ENCODE data around the gene ZNF679. TPM values are rescaled to one million over a fixed set of nuclear protein-coding genes. Genes with fewer than 3 reads are reported as not detected.
"Not testable (repeated sequence)": the region's sequence is repeated elsewhere in the genome, so short reads cannot be mapped to it uniquely, and the experiment has no call there.

The ZNF679 gene
- total RNA-seq, 1 experiment from 2014 or later = not detected

DNA sequence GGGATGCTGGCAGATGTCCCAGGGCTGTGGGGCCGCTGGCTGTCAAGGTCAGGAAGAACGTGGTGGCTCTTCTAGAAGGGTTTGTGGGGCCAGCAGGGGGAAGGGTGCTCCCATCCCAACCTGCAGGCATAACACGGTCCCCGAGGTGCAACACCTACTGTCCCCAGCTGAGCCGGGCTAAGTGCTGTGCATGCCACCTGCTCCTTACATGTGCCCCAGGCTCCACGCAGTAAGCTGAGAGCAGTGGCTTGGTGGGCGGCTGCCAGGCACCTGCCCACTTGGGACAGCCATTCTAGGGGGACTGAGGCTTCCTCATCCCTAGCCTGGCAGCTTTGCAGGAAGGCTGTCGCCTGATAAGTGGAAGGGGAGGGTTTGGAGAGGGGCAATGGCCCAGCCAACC, 35.5 kb upstream of the ZNF679 start:
- no peak overlapping the region for H3K4me3 Mint-ChIP-seq (ENCODE audit: unreplicated experiment)
- Histone ChIP-seq H3K4me3 (ENCODE audit: low read depth, low read length) (no peak overlapping the region), H3K36me3 (ENCODE audit: control insufficient read depth, insufficient read depth, low read length) (no peaks in the 10 kb centered on the region), H3K9me3 (peaks cover 9% of the 10 kb centered on the region), H3K4me1 (no peaks in the 10 kb centered on the region), H3K27me3 (replicated peaks; ENCODE audit: control insufficient read depth, insufficient read depth, low read length) (no peaks in the 10 kb centered on the region)
- H3K9me3 Mint-ChIP-seq (ENCODE audit: unreplicated experiment) = peaks cover 23% of the 10 kb centered on the region
- CTCF ChIA-PET = no interaction called here
- no peaks in the 10 kb centered on the region for H3K36me3 Mint-ChIP-seq (ENCODE audit: insufficient read depth, unreplicated experiment)
- TF ChIP-seq, protein P1, sequence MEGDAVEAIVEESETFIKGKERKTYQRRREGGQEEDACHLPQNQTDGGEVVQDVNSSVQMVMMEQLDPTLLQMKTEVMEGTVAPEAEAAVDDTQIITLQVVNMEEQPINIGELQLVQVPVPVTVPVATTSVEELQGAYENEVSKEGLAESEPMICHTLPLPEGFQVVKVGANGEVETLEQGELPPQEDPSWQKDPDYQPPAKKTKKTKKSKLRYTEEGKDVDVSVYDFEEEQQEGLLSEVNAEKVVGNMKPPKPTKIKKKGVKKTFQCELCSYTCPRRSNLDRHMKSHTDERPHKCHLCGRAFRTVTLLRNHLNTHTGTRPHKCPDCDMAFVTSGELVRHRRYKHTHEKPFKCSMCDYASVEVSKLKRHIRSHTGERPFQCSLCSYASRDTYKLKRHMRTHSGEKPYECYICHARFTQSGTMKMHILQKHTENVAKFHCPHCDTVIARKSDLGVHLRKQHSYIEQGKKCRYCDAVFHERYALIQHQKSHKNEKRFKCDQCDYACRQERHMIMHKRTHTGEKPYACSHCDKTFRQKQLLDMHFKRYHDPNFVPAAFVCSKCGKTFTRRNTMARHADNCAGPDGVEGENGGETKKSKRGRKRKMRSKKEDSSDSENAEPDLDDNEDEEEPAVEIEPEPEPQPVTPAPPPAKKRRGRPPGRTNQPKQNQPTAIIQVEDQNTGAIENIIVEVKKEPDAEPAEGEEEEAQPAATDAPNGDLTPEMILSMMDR (IDR thresholded peaks at IDR 0.05; ENCODE audit: insufficient read depth in 1 of 2, low read depth in 1 of 2, low read length in 1 of 2, severe bottlenecking in 1 of 2, unreplicated experiment in 1 of 2) = no peak
- no peaks in the 10 kb centered on the region for H3K27me3 Mint-ChIP-seq (ENCODE audit: insufficient read depth, unreplicated experiment)
- POLR2A ChIA-PET = no interaction called here
- no peak for DNase-seq
- no peaks in the 10 kb centered on the region for H3K4me1 Mint-ChIP-seq (ENCODE audit: low read depth, unreplicated experiment)
- intact Hi-C loops (cut with micrococcal nuclease; ENCODE audit: unreplicated experiment) = no loop called here
- H3K27ac Mint-ChIP-seq (ENCODE audit: unreplicated experiment) = no peak overlapping the region
- no TSS peak for BruUV-seq (replicated peaks)

DNA sequence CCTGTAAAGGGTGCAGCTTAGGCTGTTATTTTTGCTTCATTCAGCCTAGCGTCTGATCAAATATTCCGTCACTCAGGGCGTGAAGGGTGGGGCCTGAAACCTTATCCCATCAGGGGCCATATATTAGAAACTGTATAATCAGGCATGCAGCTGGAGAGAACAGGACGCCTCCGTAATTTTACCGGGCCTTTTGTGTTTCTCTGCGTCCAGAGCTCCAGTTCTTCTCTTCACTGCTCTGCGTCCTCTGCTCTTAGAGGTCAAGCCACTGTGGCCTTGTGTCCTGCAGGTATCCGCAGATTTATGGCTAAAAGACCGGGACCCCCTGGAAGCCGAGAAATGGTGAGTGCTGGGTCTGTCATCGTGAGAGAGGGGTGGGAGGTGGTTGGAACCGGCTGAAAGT, 21.4 kb upstream of the ZNF679 start, which contains the start of gene ZNF735:
ZNF735 (plus strand) TSS at position 301 of the 400 bp plus-strand sequence; CDS start at position 301, 0 bp downstream.
- Mint-ChIP-seq H3K27me3 (ENCODE audit: insufficient read depth, unreplicated experiment) (no peaks in the 10 kb centered on the region), H3K36me3 (ENCODE audit: insufficient read depth, unreplicated experiment) (no peaks in the 10 kb centered on the region), H3K9me3 (ENCODE audit: unreplicated experiment) (peaks cover 11% of the 10 kb centered on the region), H3K4me3 (ENCODE audit: unreplicated experiment) (no peak within 1 kb of the TSS), H3K27ac (ENCODE audit: unreplicated experiment) (no peak within 1 kb of the TSS), H3K4me1 (ENCODE audit: low read depth, unreplicated experiment) (no peaks in the 10 kb centered on the region)
- Histone ChIP-seq H3K36me3 (ENCODE audit: control insufficient read depth, insufficient read depth, low read length) (no peaks in the 10 kb centered on the region), H3K9me3 (0 out of 2 replicates have a peak, but pooled peaks cover 5% of the 10 kb centered on the region), H3K4me1 (no peaks in the 10 kb centered on the region), H3K27me3 (replicated peaks; ENCODE audit: control insufficient read depth, insufficient read depth, low read length) (no peaks in the 10 kb centered on the region), H3K4me3 (ENCODE audit: low read depth, low read length) (no peak within 1 kb of the TSS)
- ChIA-PET CTCF (no interaction called here), POLR2A (no interaction called here)
- DNase-seq = no peak
- TF ChIP-seq, protein P1 (IDR thresholded peaks at IDR 0.05; ENCODE audit: insufficient read depth in 1 of 2, low read depth in 1 of 2, low read length in 1 of 2, severe bottlenecking in 1 of 2, unreplicated experiment in 1 of 2) = no peak
- no TSS peak for BruUV-seq (replicated peaks)
- intact Hi-C loops (cut with micrococcal nuclease; ENCODE audit: unreplicated experiment) = no loop called here

DNA sequence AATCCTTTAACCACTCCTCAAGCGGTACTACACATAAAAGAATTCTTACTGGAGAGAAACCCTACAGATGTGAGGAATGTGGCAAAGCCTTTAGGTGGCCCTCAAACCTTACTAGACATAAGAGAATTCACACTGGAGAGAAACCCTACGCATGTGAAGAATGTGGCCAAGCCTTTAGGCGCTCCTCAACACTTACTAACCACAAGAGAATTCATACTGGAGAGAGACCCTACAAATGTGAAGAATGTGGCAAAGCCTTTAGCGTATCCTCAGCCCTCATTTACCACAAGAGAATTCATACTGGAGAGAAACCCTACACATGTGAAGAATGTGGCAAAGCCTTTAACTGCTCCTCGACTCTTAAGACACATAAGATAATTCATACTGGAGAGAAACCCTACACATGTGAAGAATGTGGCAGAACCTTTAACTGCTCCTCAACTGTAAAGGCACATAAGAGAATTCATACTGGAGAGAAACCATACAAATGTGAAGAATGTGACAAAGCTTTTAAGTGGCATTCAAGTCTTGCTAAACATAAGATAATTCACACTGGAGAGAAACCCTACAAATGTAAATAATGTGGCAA, 8.5 kb upstream of the ZNF679 start:
- DNase-seq; H3K4me3 ChIP-seq (ENCODE audit: low read depth, low read length): not testable (repeated sequence)

More for the DNA sequence above, 8.5 kb upstream of the ZNF679 start:
- H3K27me3 Mint-ChIP-seq (ENCODE audit: insufficient read depth, unreplicated experiment); CTCF ChIA-PET; BruUV-seq (replicated peaks); H3K4me1 Mint-ChIP-seq (ENCODE audit: low read depth, unreplicated experiment); H3K27me3 ChIP-seq (replicated peaks; ENCODE audit: control insufficient read depth, insufficient read depth, low read length); H3K36me3 Mint-ChIP-seq (ENCODE audit: insufficient read depth, unreplicated experiment); H3K27ac Mint-ChIP-seq (ENCODE audit: unreplicated experiment); H3K4me3 Mint-ChIP-seq (ENCODE audit: unreplicated experiment); H3K36me3 ChIP-seq (ENCODE audit: control insufficient read depth, insufficient read depth, low read length); POLR2A ChIA-PET; intact Hi-C loops (cut with micrococcal nuclease; ENCODE audit: unreplicated experiment); H3K4me1 ChIP-seq: not testable (repeated sequence)
- H3K9me3 ChIP-seq = peaks cover 18% of the 10 kb centered on the region
- H3K9me3 Mint-ChIP-seq (ENCODE audit: unreplicated experiment) = peaks cover 42% of the 10 kb centered on the region

All from Caco-2 (cell line).